ENCODE results near the gene SYT17.

SYT17 gene

GRCh38 chr16:19179546-19180490 lies 11.8 kb downstream of the SYT17 start:
- TF ChIP-seq CTCF (IDR thresholded peaks at IDR 0.05; ENCODE audit: low read depth, low read length, missing control alignments): peak; percentile 75
- no peak for DNase-seq (ENCODE audit: low read depth)
- H3K4me3 ChIP-seq (ENCODE audit: low read depth, low read length): no peak overlapping the region

- no peak for DNase-seq (ENCODE audit: low read depth)
- no peak for TF ChIP-seq CTCF (IDR thresholded peaks at IDR 0.05; ENCODE audit: low read depth, low read length, missing control alignments)
- no peak overlapping the region for H3K4me3 ChIP-seq (ENCODE audit: low read depth, low read length)
Observed at GRCh38 chr16:19180741-19181140, 12.7 kb downstream of the SYT17 start.

- no peak for DNase-seq (ENCODE audit: low read depth)
- TF ChIP-seq CTCF (IDR thresholded peaks at IDR 0.05; ENCODE audit: low read depth, low read length, missing control alignments): no peak
- no peak overlapping the region for H3K4me3 ChIP-seq (ENCODE audit: low read depth, low read length)
Observed at GRCh38 chr16:19182481-19182880, 14.4 kb downstream of the SYT17 start.

GRCh38 chr16:19183187-19183586 lies 15.1 kb downstream of the SYT17 start:
- no peak for DNase-seq (ENCODE audit: low read depth)
- no peak for TF ChIP-seq CTCF (IDR thresholded peaks at IDR 0.05; ENCODE audit: low read depth, low read length, missing control alignments)
- no peak overlapping the region for H3K4me3 ChIP-seq (ENCODE audit: low read depth, low read length)

GRCh38 chr16:19184823-19185509 lies 16.9 kb downstream of the SYT17 start:
- H3K4me3 ChIP-seq (ENCODE audit: low read depth, low read length): no peak overlapping the region
- no peak for TF ChIP-seq CTCF (IDR thresholded peaks at IDR 0.05; ENCODE audit: low read depth, low read length, missing control alignments)
- DNase-seq (ENCODE audit: low read depth): no peak

GRCh38 chr16:19185510-19185851 lies 17.4 kb downstream of the SYT17 start:
- no peak overlapping the region for H3K4me3 ChIP-seq (ENCODE audit: low read depth, low read length)
- TF ChIP-seq CTCF (IDR thresholded peaks at IDR 0.05; ENCODE audit: low read depth, low read length, missing control alignments): no peak
- DNase-seq (ENCODE audit: low read depth): no peak

Measured in GM12864 (cell line).